Gastroesophageal sphincter (tissue), 4 donors: ENCODE data around the gene PNLDC1. TPM values are rescaled to one million over a fixed set of nuclear protein-coding genes. Genes with fewer than 3 reads are reported as not detected.

Source experiments
- ATAC-seq: fragments of 150-250 bp; one replicate; pipeline ENCODE4 v1.9.1; 2016; ENCODE audit warnings: mild to moderate bottlenecking, moderate library complexity
- H3K27ac ChIP-seq, 4 donors: fragments of 200-600 bp; sonication (generic) in 3 of 4; 1 replicate in 3 of 4; 2 replicates in 1 of 4; pipeline ENCODE4 v1.5.1; 2016 to 2019
- H3K27me3 ChIP-seq: fragments of 200-600 bp; sonication (generic); one replicate; pipeline ENCODE4 v1.5.1; 2019
- H3K36me3 ChIP-seq, 2 donors: fragments of 200-600 bp; sonication (generic); one replicate each; pipeline ENCODE4 v1.5.1; 2019; ENCODE audit warnings: control low read depth in 1 of 2
- H3K4me1 ChIP-seq, 3 donors: fragments of 200-600 bp; sonication (generic); 1 replicate in 2 of 3; 2 replicates in 1 of 3; pipeline ENCODE4 v1.5.1; 2016 to 2019; ENCODE audit warnings: control low read depth in 2 of 3
- H3K4me3 ChIP-seq, 2 donors: fragments of 200-600 bp; sonication (generic); one replicate each; pipeline ENCODE4 v1.5.1; 2019; ENCODE audit warnings: mild to moderate bottlenecking in 1 of 2, moderate library complexity in 1 of 2
- H3K9me3 ChIP-seq, 3 donors: fragments of 200-600 bp; sonication (generic); one replicate each; pipeline ENCODE4 v1.5.1; 2017 to 2019; ENCODE audit warnings: control low read depth in 2 of 3
- CTCF ChIP-seq, 4 experiments: fragments of 200-600 bp in 2 of 4; fragments of 450-650 bp in 2 of 4; sonication (generic) in 1 of 4; IDR thresholded peaks; one replicate each; pipeline ENCODE4 v1.5.1; 2017 to 2019; ENCODE audit warnings: antibody characterized with exemption in 4 of 4, mild to moderate bottlenecking in 2 of 4, moderate library complexity in 2 of 4
- EP300 ChIP-seq: sonication (generic); formaldehyde crosslinking; IDR thresholded peaks from one replicate; pipeline ENCODE4 v1.6.1; 2017; ENCODE audit warnings: antibody characterized with exemption, mild to moderate bottlenecking
- POLR2A ChIP-seq, 2 donors: fragments of 450-650 bp; IDR thresholded peaks; one replicate each; pipeline ENCODE4 v1.6.1; 2017; ENCODE audit warnings: antibody characterized with exemption in 2 of 2, mild to moderate bottlenecking in 2 of 2, moderate library complexity in 1 of 2
- POLR2AphosphoS5 ChIP-seq: sonication (generic); formaldehyde crosslinking; IDR thresholded peaks from one replicate; pipeline ENCODE4 v1.6.1; 2017; ENCODE audit warnings: antibody characterized with exemption
- WGBS, 2 donors: methylation state at CpG; one replicate each; pipeline ENCODE4 v1.1.5; 2018; ENCODE audit warnings: low coverage in 1 of 2; 5-methylcytosine and 5-hydroxymethylcytosine counted together
- total RNA-seq, 4 donors: library from RNA; depleted of rRNA; stranded (reverse); fragments of >200 nt; gene quantifications; one replicate each; pipeline ENCODE4 v1.1.0, GENCODE V29; 2016

PNLDC1 gene
- total RNA-seq, 4 donors from 2014 or later = 0.47 TPM; not detected in 3

GRCh38 chr6:159804504-159804903, 4.4 kb downstream of the PNLDC1 start:
- no peak overlapping the region for H3K4me3 ChIP-seq
- ATAC-seq = no peak
- H3K36me3 ChIP-seq = peaks cover 0 to 14% of the 10 kb centered on the region in 2 donors
- H3K27me3 ChIP-seq = no peaks in the 10 kb centered on the region
- H3K4me1 ChIP-seq = no peaks in the 10 kb centered on the region
- no peak for TF ChIP-seq EP300
- TF ChIP-seq CTCF (IDR thresholded peaks at IDR 0.05) = no peak
- no peak for TF ChIP-seq POLR2A (IDR thresholded peaks at IDR 0.05)
- TF ChIP-seq POLR2AphosphoS5 = no peak
- H3K27ac ChIP-seq = no peak overlapping the region
- H3K9me3 ChIP-seq = no peaks in the 10 kb centered on the region
- 89% methylated on average over 10 of the region's 10 CpGs; no CpG with 5 or more reads in 1 of the 2 donors for WGBS, 2 donors

GRCh38 chr6:159805440-159806020, 5.5 kb downstream of the PNLDC1 start:
- Histone ChIP-seq H3K36me3 (peaks cover 0 to 4% of the 10 kb centered on the region in 2 donors), H3K4me3 (no peak overlapping the region), H3K27me3 (no peaks in the 10 kb centered on the region), H3K27ac (no peak overlapping the region), H3K9me3 (no peaks in the 10 kb centered on the region), H3K4me1 (no peaks in the 10 kb centered on the region)
- WGBS, 2 donors = 90 to 93% methylated on average over 3 to 5 of the region's 6 CpGs
- TF ChIP-seq POLR2AphosphoS5 (no peak), CTCF (IDR thresholded peaks at IDR 0.05) (no peak), POLR2A (IDR thresholded peaks at IDR 0.05) (no peak), EP300 (no peak)
- no peak for ATAC-seq

- 77 to 85% methylated on average over 4 to 8 of the region's 9 CpGs for WGBS, 2 donors
- ATAC-seq = no peak
Measured at GRCh38 chr6:159806021-159806458, 6.0 kb downstream of the PNLDC1 start.

GRCh38 chr6:159807150-159807858, 7.2 kb downstream of the PNLDC1 start:
- no peak for ATAC-seq
- H3K9me3 ChIP-seq = no peaks in the 10 kb centered on the region
- H3K4me1 ChIP-seq = no peaks in the 10 kb centered on the region
- WGBS, 2 donors = 88 to 89% methylated on average over 3 of the region's 5 CpGs
- no peak overlapping the region for H3K4me3 ChIP-seq
- H3K27me3 ChIP-seq = no peaks in the 10 kb centered on the region
- peaks cover 0 to 3% of the 10 kb centered on the region in 2 donors for H3K36me3 ChIP-seq
- H3K27ac ChIP-seq = no peak overlapping the region
- TF ChIP-seq POLR2A (IDR thresholded peaks at IDR 0.05) (no peak), EP300 (no peak), CTCF (IDR thresholded peaks at IDR 0.05) (no peak), POLR2AphosphoS5 (no peak)

More at GRCh38 chr6:159806021-159806458, 6.0 kb downstream of the PNLDC1 start:
- Histone ChIP-seq H3K4me1 (no peaks in the 10 kb centered on the region), H3K27me3 (no peaks in the 10 kb centered on the region), H3K36me3 (peaks cover 0 to 3% of the 10 kb centered on the region in 2 donors), H3K27ac (no peak overlapping the region), H3K4me3 (no peak overlapping the region), H3K9me3 (no peaks in the 10 kb centered on the region)
- TF ChIP-seq POLR2A (IDR thresholded peaks at IDR 0.05) = no peak
- TF ChIP-seq POLR2AphosphoS5 = no peak
- TF ChIP-seq CTCF (IDR thresholded peaks at IDR 0.05) = no peak
- TF ChIP-seq EP300 = no peak

GRCh38 chr6:159808647-159809046, 8.6 kb downstream of the PNLDC1 start:
- Histone ChIP-seq H3K36me3 (peaks cover 0 to 4% of the 10 kb centered on the region in 2 donors), H3K4me1 (no peaks in the 10 kb centered on the region), H3K9me3 (no peaks in the 10 kb centered on the region), H3K27ac (no peak overlapping the region), H3K27me3 (no peaks in the 10 kb centered on the region), H3K4me3 (no peak overlapping the region)
- 68 to 81% methylated on average over 3 to 6 of the region's 6 CpGs for WGBS, 2 donors
- no peak for ATAC-seq
- no peak for TF ChIP-seq CTCF (IDR thresholded peaks at IDR 0.05)
- TF ChIP-seq EP300 = no peak
- no peak for TF ChIP-seq POLR2A (IDR thresholded peaks at IDR 0.05)
- TF ChIP-seq POLR2AphosphoS5 = no peak
